HL-60 (cell line): ENCODE results near the gene ADGRG6.

Experiments used
- POLR2AphosphoS5 ChIP-seq: IDR thresholded peaks from 2 replicates; pipeline ENCODE4 v1.6.1; 2012; ENCODE audit warnings: low read depth
- TF ChIP-seq, protein P1 (sequence below): IDR thresholded peaks from one replicate; pipeline ENCODE4 v1.5.1; 2011; ENCODE audit warnings: low read length, control low read depth, inconsistent platforms; ENCODE audit not compliant: insufficient read depth

DNA sequence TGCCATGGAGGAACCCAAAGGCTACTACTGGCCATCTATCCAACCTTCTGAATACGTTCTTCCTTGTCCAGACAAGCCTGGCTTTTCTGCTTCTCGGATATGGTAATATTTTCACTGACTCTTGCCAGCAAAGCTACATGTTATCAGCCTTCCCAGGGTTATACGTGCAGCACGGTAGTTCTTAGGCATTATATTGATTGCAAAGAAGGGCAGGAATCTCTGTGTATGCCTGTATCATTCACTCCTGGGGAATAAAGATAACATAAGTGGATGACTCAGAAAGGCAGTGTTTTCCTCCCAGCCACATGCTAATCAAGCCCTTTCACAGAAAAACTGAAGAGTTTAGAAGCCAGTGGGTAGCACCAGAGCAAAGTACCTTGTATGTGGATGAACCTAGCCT is 98.7 kb downstream of the ADGRG6 start:
- no peak for TF ChIP-seq POLR2AphosphoS5
- TF ChIP-seq, protein P1, sequence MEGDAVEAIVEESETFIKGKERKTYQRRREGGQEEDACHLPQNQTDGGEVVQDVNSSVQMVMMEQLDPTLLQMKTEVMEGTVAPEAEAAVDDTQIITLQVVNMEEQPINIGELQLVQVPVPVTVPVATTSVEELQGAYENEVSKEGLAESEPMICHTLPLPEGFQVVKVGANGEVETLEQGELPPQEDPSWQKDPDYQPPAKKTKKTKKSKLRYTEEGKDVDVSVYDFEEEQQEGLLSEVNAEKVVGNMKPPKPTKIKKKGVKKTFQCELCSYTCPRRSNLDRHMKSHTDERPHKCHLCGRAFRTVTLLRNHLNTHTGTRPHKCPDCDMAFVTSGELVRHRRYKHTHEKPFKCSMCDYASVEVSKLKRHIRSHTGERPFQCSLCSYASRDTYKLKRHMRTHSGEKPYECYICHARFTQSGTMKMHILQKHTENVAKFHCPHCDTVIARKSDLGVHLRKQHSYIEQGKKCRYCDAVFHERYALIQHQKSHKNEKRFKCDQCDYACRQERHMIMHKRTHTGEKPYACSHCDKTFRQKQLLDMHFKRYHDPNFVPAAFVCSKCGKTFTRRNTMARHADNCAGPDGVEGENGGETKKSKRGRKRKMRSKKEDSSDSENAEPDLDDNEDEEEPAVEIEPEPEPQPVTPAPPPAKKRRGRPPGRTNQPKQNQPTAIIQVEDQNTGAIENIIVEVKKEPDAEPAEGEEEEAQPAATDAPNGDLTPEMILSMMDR = no peak
